GM19035 (cell line): Measurements from ENCODE around the gene FAM81B.

ENCODE experiments used
- ATAC-seq: cut with Tn5 transposase; IDR thresholded peaks from one replicate; pipeline ENCODE4 v1.9.1; 2021; ENCODE audit not compliant: unreplicated experiment

Gene FAM81B

GRCh38 chr5:95454536-95454935 lies 63.4 kb downstream of the FAM81B start:
- ATAC-seq: no peak

GRCh38 chr5:95460665-95461064 lies 69.5 kb downstream of the FAM81B start:
- ATAC-seq: no peak

- no peak for ATAC-seq
These were observed 80.3 kb downstream of the FAM81B start for GRCh38 chr5:95471487-95471886.

GRCh38 chr5:95471942-95472341 lies 80.8 kb downstream of the FAM81B start:
- ATAC-seq: no peak

- no peak for ATAC-seq
These were observed 93.3 kb downstream of the FAM81B start for GRCh38 chr5:95484421-95484820.

- ATAC-seq: no peak
These were observed 95.0 kb downstream of the FAM81B start for GRCh38 chr5:95486191-95486590.

GRCh38 chr5:95487880-95488279 lies 96.7 kb downstream of the FAM81B start:
- no peak for ATAC-seq
